GM23338 (cell line): ENCODE data around the gene ACBD4. TPM values are rescaled to one million over a fixed set of nuclear protein-coding genes. Genes with fewer than 3 reads are reported as not detected.

Source experiments
- ATAC-seq: fragments of 200-7000 bp; cut with Tn5 transposase; 3 replicates; pipeline ENCODE4 v1.9.1; 2020
- DNase-seq: peaks from one replicate; pipeline ENCODE4 v3.0.0-alpha.2; 2015; ENCODE audit warnings: low spot score
- H2AFZ ChIP-seq: fragments of 200-600 bp; sonication (generic); 2 replicates; pipeline ENCODE4 v1.8.0; 2016; ENCODE audit warnings: antibody characterized with exemption, mild to moderate bottlenecking, moderate library complexity
- H3F3A ChIP-seq: fragments of 200-600 bp; sonication (generic); replicated peaks from 2 replicates; pipeline ENCODE4 v1.8.0; 2017; ENCODE audit warnings: antibody characterized with exemption, mixed run types, low read depth
- H3K27ac ChIP-seq: fragments of 200-600 bp; sonication (generic); 2 replicates; pipeline ENCODE4 v1.6.1; 2016; ENCODE audit warnings: low read depth
- H3K27me3 ChIP-seq: fragments of 200-600 bp; sonication (generic); 2 replicates; pipeline ENCODE4 v1.8.0; 2016; ENCODE audit warnings: mild to moderate bottlenecking, mixed run types, moderate library complexity; ENCODE audit not compliant: insufficient read depth
- H3K36me3 ChIP-seq: fragments of 200-600 bp; sonication (generic); 2 replicates; pipeline ENCODE4 v1.8.0; 2016; ENCODE audit warnings: mild to moderate bottlenecking; ENCODE audit not compliant: insufficient read depth
- H3K4me1 ChIP-seq: fragments of 200-600 bp; sonication (generic); 2 replicates; pipeline ENCODE4 v1.8.0; 2016; ENCODE audit warnings: mild to moderate bottlenecking, moderate library complexity; ENCODE audit not compliant: insufficient read depth
- H3K4me2 ChIP-seq: fragments of 200-600 bp; sonication (generic); 2 replicates; pipeline ENCODE4 v1.7.1; 2017; ENCODE audit warnings: mixed run types
- H3K4me3 ChIP-seq: fragments of 200-600 bp; sonication (generic); 2 replicates; pipeline ENCODE4 v1.6.1; 2016; ENCODE audit warnings: mixed run types
- H3K79me2 ChIP-seq: fragments of 200-600 bp; sonication (generic); replicated peaks from 2 replicates; pipeline ENCODE4 v1.8.0; 2017; ENCODE audit warnings: mild to moderate bottlenecking; ENCODE audit not compliant: insufficient read depth
- H3K9me2 ChIP-seq: fragments of 200-600 bp; sonication (generic); 2 replicates; pipeline ENCODE4 v1.8.0; 2017; ENCODE audit not compliant: insufficient read depth
- H4K20me1 ChIP-seq: fragments of 200-600 bp; sonication (generic); replicated peaks from 2 replicates; pipeline ENCODE4 v1.8.0; 2017; ENCODE audit warnings: mild to moderate bottlenecking; ENCODE audit not compliant: insufficient read depth
- H3K27ac Mint-ChIP-seq: 2 replicates; pipeline ENCODE4 v1.8.0; 2020; ENCODE audit warnings: inconsistent platforms, mild to moderate bottlenecking, moderate library complexity, mixed read lengths
- H3K27me3 Mint-ChIP-seq: 3 replicates; pipeline ENCODE4 v1.8.0; 2022; ENCODE audit warnings: low read depth, mild to moderate bottlenecking, moderate library complexity, mixed read lengths, inconsistent platforms; ENCODE audit not compliant: insufficient read depth, poor library complexity
- H3K36me3 Mint-ChIP-seq: 3 replicates; pipeline ENCODE4 v1.8.0; 2021; ENCODE audit warnings: low read depth, mild to moderate bottlenecking, inconsistent platforms, moderate library complexity, mixed read lengths
- H3K4me1 Mint-ChIP-seq: 3 replicates; pipeline ENCODE4 v1.8.0; 2020; ENCODE audit warnings: mild to moderate bottlenecking, inconsistent platforms, mixed read lengths
- H3K4me3 Mint-ChIP-seq: 3 replicates; pipeline ENCODE4 v1.8.0; 2021; ENCODE audit warnings: moderate library complexity, mild to moderate bottlenecking, inconsistent platforms, mixed read lengths
- H3K9me3 Mint-ChIP-seq: 3 replicates; pipeline ENCODE4 v1.8.0; 2020; ENCODE audit warnings: moderate library complexity, mild to moderate bottlenecking, inconsistent platforms, mixed read lengths
- CREB1 ChIP-seq: fragments of 250-450 bp; sonication (Bioruptor Pico); IDR thresholded peaks from 2 replicates; pipeline ENCODE4 v1.5.0; 2020; ENCODE audit warnings: low read depth, mild to moderate bottlenecking, moderate library complexity
- CTCF ChIP-seq, 2 experiments: fragments of 200-600 bp in 1 of 2; sonication (generic) in 1 of 2; conservative IDR thresholded peaks; 2 replicates each; pipeline versions ENCODE4 v1.5.1 to v1.6.1; 2016 to 2017; ENCODE audit warnings: antibody characterized with exemption in 2 of 2, low read depth in 2 of 2, mild to moderate bottlenecking in 2 of 2, moderate library complexity in 1 of 2
- ETS1 ChIP-seq: IDR thresholded peaks from 2 replicates; pipeline ENCODE4 v1.6.1; 2016; ENCODE audit warnings: antibody characterized with exemption
- EZH2 ChIP-seq: fragments of 200-600 bp; sonication (generic); IDR thresholded peaks from one replicate; pipeline ENCODE4 v1.8.0; 2017; ENCODE audit warnings: antibody characterized with exemption, mild to moderate bottlenecking, low read depth; ENCODE audit not compliant: unreplicated experiment
- EZH2phosphoT487 ChIP-seq: fragments of 200-600 bp; sonication (generic); IDR thresholded peaks from one replicate; pipeline ENCODE4 v1.8.1; 2018; ENCODE audit warnings: antibody characterized with exemption; ENCODE audit not compliant: unreplicated experiment
- JUNB ChIP-seq: IDR thresholded peaks from one replicate; pipeline ENCODE4 v1.6.1; 2016; ENCODE audit warnings: antibody characterized with exemption; ENCODE audit not compliant: unreplicated experiment
- NANOG ChIP-seq: IDR thresholded peaks from 2 replicates; pipeline ENCODE4 v1.6.1; 2016; ENCODE audit warnings: antibody characterized with exemption, borderline replicate concordance
- POLR2AphosphoS5 ChIP-seq: IDR thresholded peaks from 2 replicates; pipeline ENCODE4 v1.6.1; 2016; ENCODE audit warnings: antibody characterized with exemption, low read depth
- REST ChIP-seq: IDR thresholded peaks from one replicate; pipeline ENCODE4 v1.6.1; 2018; ENCODE audit warnings: antibody characterized with exemption; ENCODE audit not compliant: unreplicated experiment
- STAT1 ChIP-seq: IDR thresholded peaks from one replicate; pipeline ENCODE4 v1.6.1; 2016; ENCODE audit warnings: antibody characterized with exemption; ENCODE audit not compliant: unreplicated experiment
- ZNF114 ChIP-seq: fragments of 250-450 bp; sonication (Bioruptor Pico); IDR thresholded peaks from 2 replicates; pipeline ENCODE4 v1.5.0; 2020; ENCODE audit warnings: mild to moderate bottlenecking, moderate library complexity
- ZNF331 ChIP-seq: fragments of 250-450 bp; sonication (Bioruptor Pico); IDR thresholded peaks from 2 replicates; pipeline ENCODE4 v1.5.0; 2020; ENCODE audit warnings: low read depth, mild to moderate bottlenecking, moderate library complexity
- ZNF462 ChIP-seq: fragments of 250-450 bp; sonication (Bioruptor Pico); IDR thresholded peaks from 2 replicates; pipeline ENCODE4 v1.5.0; 2020; ENCODE audit warnings: mild to moderate bottlenecking, moderate library complexity
- polyA plus RNA-seq: library from polyadenylated mRNA; unstranded; fragments of >200 nt; fragmentation: Nextera tagmentation; extraction: Ambion mirVana; gene quantifications from 2 replicates; pipeline ENCODE4 v1.2.1, GENCODE V29; 2016
- total RNA-seq: library from RNA; depleted of rRNA; stranded (reverse); fragments of >200 nt; shearing (Covaris generic); gene quantifications from 2 replicates; pipeline ENCODE4 v1.2.3, GENCODE V29; 2014

ACBD4 gene
- total and polyA plus RNA-seq, 2 experiments from 2014 or later = 4.5 to 6.7 TPM

- no peak overlapping the region for H3K4me2 ChIP-seq
- H3K27ac ChIP-seq = no peak overlapping the region
- Mint-ChIP-seq H3K4me1 (0 out of 3 replicates have a peak, but pooled peaks cover 3% of the 10 kb centered on the region), H3K4me3 (no peak overlapping the region), H3K9me3 (no peaks in the 10 kb centered on the region; the same call in 2 of the 3 replicates), H3K36me3 (peaks cover 71% of the 10 kb centered on the region), H3K27me3 (peaks cover 13% of the 10 kb centered on the region), H3K27ac (no peak overlapping the region)
- H3F3A ChIP-seq = peaks cover 2% of the 10 kb centered on the region; the same call in 1 of the 2 replicates
- H3K79me2 ChIP-seq = no peaks in the 10 kb centered on the region
- peaks cover 34% of the 10 kb centered on the region for H3K36me3 ChIP-seq
- ATAC-seq (no peak), DNase-seq (no peak)
- no peaks in the 10 kb centered on the region for H3K27me3 ChIP-seq
- peaks cover 9% of the 10 kb centered on the region for H4K20me1 ChIP-seq
- H3K4me1 ChIP-seq = no peaks in the 10 kb centered on the region
- no peak overlapping the region for H3K4me3 ChIP-seq
- TF ChIP-seq CTCF (conservative IDR thresholded peaks at IDR 0.05; ENCODE audit: low read depth in 2 of 2) (no peak), ETS1 (no peak), EZH2phosphoT487 (no peak), ZNF331 (CRISPR knock-in tag) (no peak), EZH2 (no peak), JUNB (no peak), ZNF462 (CRISPR knock-in tag) (no peak), STAT1 (no peak), POLR2AphosphoS5 (no peak), CREB1 (CRISPR knock-in tag) (no peak), REST (no peak), ZNF114 (no peak), NANOG (no peak)
- H3K9me2 ChIP-seq = no peaks in the 10 kb centered on the region
- no peak overlapping the region for H2AFZ ChIP-seq
Measured at GRCh38 chr17:45106582-45106981, 28.9 kb upstream of the ACBD4 start.
